Femur (tissue), 1 donor: Measurements from ENCODE around the gene TMEM131L.
"Not testable (repeated sequence)": the region's sequence is repeated elsewhere in the genome, so short reads cannot be mapped to it uniquely, and the experiment has no call there.

Experiments
- DNase-seq: peaks from one replicate; pipeline ENCODE4 v3.0.0-alpha.2; 2017

Gene TMEM131L

DNA sequence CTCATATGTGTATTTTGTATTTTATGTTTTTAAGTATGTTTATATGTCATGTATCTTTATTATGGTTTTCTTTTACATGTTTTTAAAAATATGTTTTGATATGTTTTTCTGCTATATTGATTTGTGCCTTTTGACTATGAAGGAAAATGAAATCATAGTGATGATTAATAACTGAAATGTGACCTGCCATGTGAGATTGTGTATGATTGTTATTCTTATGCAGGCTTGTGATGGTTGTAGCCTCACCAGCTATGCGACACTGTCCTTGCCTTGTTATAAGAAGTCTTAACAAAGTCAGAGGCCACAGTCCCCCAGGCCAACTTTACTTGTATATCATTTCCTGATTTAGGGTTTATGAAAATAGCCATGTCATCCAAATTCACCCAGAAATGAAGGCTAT, 83.2 kb downstream of the TMEM131L start:
- no peak for DNase-seq

DNA sequence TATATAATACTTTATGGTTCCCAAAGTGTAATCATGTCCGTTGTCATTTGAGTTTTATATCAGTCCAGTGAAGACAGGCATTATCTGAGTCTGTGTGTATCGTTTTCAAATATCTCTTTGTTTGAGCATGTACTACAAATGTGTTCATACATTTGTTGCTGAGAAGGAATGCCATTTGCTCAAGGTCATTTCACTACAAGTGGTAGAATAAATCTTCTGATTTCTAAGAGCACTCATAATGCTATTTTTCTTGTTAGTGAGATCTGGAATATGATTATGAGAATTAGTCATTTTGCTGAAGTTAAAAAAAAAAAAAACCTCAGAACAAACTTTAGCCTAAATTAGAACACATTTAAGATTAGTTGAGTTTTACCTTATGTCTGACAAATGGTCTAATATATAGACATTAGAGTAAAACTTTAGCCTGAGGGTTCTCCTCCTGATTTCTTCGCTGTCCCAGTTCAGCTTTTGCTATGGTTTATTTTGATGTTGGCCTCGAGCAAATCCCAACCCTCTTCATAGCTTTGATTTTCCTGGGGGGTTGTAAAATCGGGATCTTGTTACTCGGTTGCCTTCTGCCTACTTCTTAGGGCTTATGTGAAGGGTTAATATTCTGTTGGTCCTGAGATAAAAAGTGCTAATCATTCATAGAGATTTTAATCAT, 87.1 kb downstream of the TMEM131L start:
- DNase-seq, result no peak

DNA sequence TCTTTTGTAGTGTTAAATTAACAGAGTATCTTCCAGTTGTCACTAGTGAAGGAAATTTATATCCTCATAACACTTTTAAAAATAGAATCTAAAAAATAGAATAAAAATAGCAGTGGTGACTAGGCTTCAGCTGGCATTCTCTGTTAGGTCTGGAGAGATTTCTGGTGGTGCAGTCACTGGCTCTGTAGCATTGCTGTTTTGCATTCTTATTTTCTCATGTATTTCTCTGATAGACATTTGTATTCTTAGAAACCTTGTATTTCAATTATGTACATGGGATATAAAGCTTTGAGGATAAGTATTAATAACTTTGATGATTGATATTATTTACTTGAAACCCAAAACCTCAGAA, 87.6 kb downstream of the TMEM131L start:
- no peak for DNase-seq

DNA sequence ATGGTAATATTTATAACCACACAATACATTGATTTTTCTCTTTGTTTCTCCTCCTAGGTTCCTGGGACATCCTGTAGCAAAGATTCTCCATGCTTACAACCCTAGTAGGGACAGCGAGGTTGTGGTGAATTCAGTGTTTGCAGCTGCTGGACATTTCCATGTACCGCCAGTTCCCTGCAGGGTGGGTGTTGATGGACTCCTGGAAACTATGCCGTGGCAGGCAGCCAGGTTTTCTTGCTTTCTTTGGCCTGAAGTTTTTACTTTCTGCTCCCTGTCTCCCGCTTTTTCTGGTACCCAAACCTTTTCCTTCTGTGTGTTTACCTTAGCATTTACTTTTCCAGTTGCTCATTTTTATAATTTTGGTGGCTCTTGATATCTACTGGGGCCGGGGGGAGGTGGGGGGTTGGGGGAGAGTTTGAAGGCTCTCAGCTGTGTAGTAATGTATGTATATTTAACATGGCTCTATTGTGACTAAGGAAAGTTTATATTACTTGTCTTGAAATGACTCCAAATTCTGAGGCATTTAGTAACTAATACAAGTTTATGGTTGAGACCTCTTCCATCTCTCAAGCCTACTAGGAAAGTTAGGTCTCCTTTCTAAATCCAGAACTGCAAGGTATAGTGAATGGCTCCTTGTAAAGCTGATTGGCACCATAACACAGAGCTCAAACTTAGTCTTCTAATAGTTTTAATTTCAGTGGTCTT, 89.7 kb downstream of the TMEM131L start:
- peak; percentile 91 for DNase-seq

DNA sequence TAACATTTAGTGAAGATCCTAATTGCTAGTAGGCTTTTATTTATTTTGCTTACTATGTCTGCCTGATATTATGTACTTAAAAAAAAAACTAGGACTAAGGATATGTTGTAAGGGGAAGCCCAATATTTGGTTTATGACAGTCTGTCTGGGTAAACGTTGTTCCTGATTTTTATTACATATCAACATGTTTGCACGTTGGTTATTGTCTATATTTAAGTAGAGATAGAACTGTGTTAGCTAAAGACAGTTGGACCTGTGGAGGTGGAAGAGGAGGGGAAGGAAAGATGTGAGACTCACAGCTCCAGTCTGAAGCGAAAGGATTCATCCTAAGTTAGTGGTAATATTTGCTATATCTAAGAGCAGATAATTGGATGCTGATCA, 90.3 kb downstream of the TMEM131L start:
- DNase-seq, result no peak

DNA sequence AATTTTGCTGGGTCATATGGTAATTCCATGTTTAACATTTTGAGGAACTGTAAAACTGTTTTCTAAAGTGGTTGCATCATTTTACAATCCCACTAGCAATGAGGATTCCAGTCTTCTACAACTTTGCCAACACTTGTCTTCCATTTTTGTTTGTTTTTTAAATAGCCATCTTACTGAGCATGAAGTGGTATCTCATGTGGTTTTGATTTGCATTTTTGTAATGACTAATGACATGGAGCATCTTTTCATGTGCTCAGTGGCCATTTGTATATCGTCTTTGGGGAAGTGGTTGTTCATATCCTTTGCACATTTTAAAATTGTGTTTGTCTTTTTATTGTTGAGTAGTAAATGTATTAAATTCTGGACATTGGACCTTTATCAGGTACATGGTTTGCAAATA, 94.7 kb downstream of the TMEM131L start:
- DNase-seq, result no peak

DNA sequence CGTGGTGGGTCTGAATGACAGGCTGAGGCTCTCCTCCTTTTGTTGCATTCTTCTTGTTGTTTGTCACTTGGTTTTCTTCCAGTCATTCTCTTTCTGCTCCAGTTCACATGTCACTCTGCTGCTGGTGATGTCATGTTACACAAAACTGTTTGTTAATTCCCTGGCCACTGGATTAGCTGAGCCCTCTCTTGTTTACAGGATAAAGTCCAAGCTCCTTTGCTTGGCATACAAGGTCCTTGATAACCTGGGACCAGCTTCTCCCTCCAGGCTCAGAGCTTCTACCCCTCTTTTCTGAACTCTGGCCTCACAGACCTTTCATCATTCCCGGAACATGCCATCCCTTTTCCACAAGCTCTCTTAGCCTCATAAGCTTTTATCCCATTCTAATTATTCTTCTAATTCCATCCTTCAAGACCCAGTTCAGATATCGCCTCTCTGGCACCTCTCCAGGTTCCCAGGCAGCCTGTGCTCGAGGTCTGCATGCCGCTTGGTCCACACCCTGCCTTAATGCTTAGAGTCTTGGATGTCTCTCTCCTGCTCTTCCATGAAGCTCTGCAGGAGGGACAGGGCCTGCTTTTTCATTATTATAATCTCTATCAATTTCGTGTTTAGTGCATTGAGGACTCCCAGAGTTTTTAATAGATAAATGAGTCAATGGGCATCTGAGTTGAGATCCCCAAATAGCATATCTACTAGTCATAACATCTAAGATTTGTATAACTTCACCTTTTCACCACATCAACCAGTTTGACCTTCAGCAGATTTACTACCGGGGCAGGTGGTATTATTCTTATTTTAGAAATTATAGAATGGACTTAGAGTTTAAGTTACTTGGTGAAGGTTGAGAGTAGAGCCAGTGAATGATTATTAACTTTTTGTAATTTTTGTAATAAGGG, 98.7 kb downstream of the TMEM131L start:
- DNase-seq, result peak; percentile 57

DNA sequence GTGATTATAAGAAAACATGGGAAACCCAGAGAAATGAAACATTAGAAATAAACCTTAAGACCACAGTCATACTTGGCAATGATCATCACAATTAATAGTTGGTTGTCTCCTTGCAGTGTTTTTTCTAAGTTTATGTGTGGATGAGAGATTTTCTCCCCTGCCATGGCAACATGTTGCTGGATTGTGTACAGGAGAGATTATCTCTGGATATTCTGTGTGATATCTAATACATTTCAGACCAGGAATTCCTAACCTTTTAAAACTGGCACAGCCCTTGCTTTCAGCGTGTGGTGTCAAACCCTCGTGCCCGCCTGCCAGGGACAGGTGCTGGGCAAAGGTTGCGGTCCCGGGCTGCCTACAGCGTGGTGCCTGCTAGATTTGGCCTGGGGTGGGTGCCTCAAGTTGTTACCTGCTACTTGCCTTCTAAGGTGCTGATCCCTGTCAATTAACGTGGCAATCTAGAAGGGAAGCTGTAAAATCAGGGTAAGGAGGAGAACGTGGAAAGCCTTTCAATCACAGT, 100.5 kb downstream of the TMEM131L start:
- DNase-seq, result peak; percentile 28

DNA sequence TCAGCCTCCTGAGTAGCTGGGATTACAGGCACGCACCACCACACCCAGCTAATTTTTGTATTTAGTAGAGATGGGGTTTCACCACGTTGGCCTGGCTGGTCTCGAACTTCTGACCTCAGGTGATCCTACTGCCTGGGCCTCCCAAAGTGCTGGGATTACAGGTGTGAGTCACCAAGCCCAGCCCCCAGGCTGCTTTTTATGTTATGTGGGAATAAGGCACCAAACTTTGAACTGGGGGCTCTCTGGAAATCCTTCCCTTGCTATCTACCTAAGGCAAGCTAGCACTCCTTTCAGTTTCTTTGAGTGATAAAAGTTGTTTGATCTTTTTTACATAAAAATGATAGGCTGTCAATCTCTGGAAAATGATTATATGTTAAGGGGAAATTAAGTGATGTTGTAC, 101.5 kb downstream of the TMEM131L start:
- not testable (repeated sequence) for DNase-seq

DNA sequence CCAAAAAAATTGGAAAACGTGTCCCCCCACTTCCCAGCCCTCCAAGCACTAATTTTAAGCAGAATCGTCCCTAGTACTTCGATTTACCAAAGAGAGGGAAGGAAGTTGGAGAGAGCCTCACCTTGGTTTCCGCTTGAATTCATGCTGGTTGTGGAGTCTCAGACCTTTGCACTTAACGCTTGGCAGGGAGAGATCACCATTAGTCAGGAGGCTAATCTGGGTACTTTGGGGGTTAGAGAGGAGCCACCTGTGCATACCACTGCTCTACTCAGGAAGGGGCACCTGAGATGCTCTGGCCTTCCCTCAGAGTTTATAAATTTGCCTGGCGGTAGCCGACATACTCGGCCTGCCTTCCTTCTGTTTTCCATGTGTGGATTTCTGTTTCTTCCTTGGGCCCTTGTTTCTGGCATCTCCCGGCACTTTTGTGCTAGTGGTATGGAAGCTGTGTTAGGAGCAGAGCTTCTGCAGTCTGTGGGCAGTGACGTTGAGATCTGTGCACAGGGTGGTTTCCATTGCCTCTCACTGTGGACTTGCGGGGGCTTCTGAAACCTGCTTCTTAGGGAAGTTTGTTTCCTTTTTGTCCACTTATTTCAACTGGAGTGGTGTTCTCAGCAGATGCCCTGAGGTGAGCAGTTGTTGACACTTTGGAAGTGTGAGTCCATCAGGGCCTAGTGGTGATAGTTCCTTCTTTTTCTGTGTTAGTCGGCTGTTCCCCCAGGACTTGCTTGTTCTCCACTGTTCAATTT, 104.2 kb downstream of the TMEM131L start:
- no peak for DNase-seq

DNA sequence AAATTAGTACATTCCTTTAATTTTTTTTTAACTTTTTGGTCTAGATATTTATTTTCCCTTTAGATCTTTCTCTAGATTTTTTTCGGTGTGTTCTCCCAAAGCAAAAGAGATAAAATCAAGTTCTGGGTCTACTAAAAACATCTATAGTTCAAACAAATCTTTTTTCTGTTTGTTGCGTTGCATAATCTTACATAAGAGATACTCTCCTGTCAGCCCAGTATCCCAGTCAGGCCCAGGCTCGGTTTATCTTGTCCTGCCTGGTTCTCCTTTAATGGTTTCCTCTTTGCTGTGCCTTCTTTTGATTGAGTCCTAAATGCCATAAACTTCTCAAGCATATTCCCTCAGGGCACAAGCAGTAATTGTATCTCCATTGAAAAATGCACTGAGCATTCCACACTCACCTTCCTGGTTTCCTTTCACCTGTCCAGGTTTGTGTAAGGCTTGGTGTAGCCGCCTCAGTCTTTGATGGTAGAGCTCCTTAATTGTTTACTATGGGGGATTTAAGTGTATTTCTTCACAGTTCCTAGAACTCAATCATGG, 104.9 kb downstream of the TMEM131L start:
- no peak for DNase-seq

DNA sequence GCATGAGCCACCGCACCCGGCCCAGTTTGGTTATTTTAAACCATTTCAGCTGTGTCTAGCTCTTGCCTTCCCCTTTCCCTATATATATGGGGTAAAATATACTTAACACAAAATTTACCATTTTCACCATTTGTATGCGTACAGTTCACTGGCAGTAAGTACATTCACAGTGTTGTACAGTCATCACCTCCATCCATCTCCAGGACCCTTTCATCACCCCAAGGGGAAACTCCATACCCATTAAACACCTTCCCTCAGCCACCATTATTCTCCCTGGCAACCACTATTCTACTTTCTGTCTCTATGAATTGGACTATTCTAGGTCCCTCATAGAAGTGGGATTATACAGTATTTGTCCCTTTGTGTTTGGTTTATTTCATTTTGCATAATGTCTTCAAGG, 106.4 kb downstream of the TMEM131L start:
- DNase-seq, result no peak

DNA sequence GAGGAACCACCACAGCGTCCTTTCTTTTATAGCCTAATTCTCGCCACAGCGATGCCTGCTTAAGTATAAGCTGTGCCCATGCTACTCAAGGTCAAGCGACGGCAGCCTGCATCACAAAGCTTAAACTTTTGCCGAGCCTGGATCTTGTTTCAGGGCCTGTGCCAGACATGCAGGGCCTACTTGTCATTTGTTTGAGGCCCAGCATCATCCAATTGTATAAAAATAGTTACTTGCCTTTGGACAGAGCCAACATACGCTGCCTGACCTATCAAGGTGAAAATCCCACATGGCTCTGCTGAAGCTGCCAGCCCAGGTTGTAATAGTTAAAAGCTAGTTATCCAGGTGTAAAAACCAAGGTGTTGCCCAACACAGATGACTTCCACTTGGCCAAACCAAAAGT, 107.1 kb downstream of the TMEM131L start:
- peak; percentile 58 for DNase-seq

DNA sequence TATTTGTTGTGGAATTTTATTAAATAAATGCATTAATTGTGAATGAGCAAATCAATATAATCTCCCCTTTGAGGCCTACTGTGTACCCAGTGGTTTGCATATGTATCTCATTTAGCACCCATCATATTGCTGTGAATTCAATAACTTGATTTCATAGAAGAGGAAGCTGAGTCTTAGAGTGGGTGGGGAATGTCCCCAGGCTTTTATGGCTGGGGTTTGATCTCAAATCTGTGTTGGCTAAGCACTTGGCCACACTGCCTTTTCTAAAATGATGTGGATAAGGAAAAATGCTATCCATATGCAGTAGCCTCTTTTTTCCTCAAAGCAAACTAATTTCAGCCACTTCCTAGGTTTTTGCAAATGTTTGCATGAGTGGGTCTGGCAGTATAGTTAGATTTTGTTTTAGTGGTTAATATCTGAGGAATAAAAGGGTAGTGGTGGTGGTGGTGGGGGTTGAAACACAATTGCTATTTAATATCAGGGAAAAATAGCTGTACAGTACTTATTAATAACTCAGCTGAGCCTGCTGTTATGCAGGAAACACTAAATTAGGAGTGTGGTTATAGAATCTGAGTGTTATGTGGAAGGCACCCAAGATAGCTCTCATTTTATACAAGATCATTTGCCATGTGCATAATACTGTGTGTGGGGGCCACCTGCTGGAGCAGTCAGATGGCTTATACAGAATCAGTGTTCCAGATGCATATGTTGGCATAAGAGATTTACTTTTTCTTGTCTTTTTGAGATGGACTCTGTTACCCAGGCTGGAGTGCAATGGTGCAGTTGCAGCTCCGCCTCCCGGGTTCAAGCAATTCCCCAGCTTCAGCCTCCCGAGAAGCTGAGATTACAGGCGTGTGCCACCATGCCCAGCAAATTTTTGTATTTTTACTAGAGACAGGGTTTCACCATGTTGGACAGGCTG, 108.0 kb downstream of the TMEM131L start:
- DNase-seq, result peak; percentile 88

DNA sequence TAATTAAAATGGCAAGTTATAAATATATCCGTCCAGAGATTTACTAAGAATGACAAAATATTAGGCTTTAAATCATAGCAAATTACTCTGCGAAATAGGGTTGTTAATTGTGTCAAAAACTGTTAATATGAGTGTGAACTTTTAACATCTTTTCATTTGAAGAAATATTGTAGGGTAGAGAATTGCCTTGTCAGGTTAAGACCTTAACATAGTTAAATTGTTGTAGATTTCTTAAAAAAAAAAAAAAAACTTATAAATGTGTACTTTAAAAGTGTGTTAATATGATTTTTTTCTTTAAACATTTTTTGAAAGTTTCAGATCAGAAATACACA, 110.2 kb downstream of the TMEM131L start:
- DNase-seq, result no peak

DNA sequence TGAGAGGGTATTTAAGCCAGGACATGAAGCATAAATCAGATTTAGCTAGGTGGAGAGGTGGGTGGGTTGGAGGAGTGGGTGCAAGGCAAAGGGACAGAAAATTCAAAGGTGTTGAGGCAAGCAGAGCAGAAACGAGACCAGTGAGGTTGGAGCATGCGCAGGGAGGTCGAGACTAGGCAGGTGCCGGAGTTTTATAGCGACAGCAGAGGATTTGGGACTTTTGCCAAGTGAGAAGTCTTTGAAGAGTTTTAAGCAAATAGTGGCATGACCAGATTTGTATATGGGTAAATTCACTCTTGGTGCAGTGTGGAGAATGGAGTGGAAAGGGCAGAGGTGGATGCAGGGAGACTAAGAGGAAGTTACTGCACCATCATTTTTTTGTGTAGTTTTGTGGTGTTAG, 110.9 kb downstream of the TMEM131L start:
- DNase-seq, result no peak

DNA sequence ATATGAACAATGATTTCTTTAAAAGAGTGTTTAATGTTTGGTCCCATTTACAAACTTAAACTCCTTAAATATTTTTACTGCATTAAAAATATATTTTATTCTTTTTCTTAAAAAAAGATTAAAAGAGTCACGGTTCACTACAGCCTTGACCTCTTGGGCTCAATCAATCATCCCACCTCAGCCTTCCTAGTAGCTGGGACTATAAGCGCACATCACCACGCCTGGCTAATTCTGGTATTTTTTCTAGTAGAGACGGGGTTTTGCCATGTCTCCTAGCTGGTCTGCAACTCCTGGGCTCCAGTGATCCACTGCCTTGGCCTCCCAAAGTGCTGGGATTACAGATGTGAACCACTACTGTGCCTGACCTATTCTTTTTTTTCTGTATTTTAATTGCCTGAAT, 113.2 kb downstream of the TMEM131L start:
- no peak for DNase-seq

DNA sequence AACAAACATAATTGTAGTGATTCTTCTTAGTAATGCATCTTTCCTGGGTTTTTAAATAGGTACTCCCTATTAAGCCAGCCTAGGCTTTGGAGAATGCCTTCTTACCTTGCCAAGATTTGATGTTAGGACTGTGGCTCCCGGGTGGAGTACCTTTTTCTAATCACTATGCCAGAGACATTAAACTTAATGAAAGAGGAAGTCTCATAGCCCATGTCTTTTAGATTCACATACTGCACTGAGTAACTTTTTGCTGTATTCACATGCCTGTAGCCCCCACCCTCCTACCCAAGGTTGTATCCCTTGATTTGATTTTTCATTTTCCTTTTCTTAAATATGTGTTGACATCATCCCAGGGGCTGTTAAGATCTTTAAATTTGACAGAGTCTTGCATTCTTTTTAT, 113.7 kb downstream of the TMEM131L start:
- no peak for DNase-seq

DNA sequence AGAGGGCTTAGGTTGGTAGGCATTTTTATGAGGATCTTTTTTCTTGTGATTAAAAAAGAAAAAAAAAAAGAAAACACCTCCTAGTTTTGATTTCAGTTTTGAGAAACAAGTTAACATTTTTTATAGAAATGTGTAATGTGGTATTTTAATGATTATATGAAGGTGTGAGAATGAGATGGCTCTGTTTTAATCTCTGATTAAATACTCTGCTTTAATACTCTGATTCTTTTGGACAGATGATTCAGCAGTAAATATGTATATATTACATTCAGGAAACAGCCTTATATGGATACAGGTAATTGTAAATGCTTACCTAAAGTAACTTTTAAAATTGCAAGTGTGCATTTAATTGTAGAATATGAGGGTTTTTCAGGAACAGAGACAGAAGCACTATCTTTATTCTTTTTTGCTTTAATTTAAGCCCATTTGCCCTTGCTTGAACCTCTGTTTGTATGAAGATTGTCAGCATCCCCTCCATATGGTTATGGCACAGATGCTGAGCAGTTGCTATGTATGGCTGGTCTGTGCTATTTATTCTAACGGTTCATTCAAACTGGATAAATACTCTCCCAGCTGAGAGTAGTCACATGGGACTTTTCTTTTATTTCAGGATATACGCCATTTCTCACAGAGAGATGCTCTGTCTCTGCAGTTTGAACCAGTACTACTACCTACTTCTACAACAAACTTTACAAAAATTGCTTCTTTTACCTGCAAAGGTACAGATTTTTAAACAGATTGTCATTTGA, 117.0 kb downstream of the TMEM131L start:
- DNase-seq, result no peak

DNA sequence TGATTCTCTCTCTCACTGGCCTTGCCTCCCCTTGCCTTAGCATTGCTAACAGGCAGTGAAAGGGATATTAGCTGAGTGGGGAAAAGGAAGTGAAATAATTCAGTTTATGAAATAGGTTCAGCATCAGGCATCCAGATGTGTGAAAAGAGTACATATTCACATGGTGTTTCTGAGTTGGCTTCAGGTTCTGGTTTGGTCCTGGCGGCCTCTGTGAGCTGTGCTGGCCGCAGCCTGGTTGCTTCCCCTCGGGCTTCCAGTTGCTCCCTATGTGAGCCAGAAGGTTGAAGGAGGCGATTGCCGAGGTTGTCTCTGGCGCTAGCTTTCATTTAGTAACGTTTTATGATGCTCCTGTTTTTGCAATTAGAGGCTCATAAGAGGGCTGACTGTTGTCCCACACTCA, 118.9 kb downstream of the TMEM131L start:
- DNase-seq, result peak; percentile 37
